GM21717 (cell line): ENCODE data around the gene HHIPL1.

Source experiments
- ATAC-seq: cut with Tn5 transposase; IDR thresholded peaks from one replicate; pipeline ENCODE4 v1.9.1; 2021; ENCODE audit warnings: mild to moderate bottlenecking, moderate library complexity; ENCODE audit not compliant: unreplicated experiment

Gene HHIPL1

GRCh38 chr14:99673305-99674063, 28.6 kb downstream of the HHIPL1 start:
- no peak for ATAC-seq

DNA sequence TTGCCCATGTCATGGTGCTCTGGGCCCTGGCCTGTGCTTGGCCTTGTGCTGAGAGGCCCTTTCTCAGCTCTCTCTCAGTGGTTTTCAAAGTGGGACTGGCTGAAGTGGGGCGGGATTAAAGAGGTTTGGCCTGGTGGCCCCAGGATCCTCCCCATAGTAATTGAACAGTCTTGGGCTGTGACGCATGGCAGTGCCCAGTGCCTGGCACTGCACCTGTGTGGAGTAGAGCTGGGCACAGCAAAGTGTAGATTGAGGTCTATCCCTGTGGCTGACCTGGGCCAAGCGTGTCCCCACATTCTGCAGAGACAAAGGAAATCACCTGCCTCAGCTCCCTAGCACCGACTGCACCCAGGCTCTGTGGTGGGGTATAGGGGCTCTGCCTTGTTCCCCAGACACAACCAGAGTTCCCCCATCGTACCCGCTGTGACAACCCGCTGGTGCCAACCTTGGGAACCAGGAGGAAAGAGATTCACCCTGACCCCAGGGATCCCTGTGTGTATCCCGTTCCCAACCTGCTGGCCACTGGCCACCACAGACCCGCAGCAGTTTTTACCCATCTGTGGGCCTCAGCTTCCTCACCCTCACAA, 29.2 kb downstream of the HHIPL1 start:
- ATAC-seq = no peak

DNA sequence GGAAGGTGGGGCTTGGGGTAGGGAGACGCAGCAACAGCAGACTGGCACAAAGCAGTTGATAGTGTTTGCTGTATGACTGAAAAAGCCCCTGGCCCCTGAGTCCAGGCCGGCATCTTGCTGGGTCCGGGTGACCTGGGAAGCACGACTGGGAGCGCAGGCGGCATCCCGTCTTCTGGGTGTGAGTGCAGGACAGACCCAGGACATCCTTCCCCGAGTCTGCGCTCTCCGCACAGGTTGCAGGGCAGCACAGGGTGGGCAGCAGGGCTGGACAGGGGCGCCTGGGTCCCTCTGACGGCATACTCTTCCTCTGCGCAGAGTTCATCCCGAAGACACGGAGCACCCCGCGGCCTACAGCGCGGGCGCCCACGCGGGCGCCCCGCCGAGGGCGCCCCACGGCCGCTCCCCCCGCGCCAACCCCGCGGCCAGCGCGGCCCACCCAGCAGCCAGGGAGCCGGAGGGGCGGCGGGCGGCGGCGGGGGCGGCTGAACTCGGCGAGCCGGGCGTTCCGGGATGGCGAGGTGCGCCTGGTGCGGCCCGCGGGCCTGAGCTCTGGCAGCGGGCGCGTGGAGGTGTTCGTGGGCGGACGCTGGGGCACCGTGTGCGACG, 29.9 kb downstream of the HHIPL1 start:
- no peak for ATAC-seq

GRCh38 chr14:99675382-99675835, 30.5 kb downstream of the HHIPL1 start:
- ATAC-seq = no peak

GRCh38 chr14:99675951-99676350, 31.0 kb downstream of the HHIPL1 start:
- ATAC-seq = no peak

DNA sequence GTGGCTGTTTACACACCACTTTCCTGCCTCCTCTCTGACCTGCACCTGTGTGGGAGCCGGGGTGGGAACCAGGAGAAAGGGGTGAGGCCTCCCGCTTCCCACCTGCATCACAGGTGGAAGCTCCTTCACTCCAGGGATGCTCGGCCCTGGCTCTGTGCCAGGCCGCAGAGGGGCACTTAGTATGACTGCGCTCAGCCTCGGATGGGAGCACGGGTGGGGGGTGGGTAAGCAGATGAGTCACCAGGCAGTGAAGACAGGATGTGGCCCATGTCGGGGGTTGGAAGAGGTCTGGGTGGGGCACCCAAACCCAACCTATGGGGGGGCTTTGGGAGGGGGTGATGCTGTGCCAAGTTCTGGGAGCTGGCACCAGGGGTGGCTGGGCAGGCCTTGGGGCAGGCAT, 31.7 kb downstream of the HHIPL1 start:
- ATAC-seq = no peak

DNA sequence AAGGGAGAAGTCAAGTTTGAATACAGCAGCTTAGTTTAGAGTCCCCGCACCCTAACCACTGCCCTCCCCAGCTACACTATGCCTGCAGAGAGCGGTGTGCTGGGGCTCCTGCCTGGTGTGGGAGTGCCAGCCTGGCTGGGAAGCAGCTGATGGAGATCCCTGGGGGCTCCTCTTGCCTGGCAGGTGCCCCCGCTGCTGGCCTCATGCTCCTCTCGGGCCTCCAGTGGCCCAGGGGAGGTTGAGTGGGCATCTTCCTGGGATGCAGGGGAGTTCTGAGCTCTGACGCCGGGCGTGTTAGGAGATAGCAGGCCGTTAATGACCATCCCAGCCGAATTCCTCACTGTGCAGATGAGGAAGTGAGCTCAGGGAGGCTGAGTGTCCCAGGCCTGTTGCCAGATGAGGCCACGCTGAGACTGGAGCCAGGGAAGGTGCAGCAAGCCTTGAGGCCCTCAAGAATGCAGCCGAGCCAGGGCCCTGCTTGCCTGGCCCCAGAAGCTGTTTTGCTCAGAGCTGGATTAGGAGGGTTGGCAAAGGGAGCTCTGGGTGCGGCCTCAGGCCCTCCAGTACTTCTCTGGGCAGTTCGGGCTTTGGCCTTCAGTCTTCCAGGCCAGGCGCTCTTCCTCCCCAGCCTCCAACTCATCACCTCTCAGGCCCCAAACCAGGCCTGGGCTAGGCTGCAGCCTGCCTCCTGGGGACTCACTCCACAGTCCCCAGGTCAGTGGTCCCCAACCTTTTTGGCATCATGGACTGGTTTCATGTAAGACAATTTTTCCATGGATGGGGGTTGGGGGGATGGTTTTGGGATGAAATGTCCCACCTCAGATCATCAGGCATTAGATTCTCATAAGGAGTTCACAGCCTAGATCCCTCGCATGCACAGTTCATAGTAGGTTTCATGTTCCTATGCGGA, 32.6 kb downstream of the HHIPL1 start:
- ATAC-seq = no peak

GRCh38 chr14:99678198-99678597, 33.3 kb downstream of the HHIPL1 start:
- no peak for ATAC-seq

GRCh38 chr14:99679111-99679510, 34.2 kb downstream of the HHIPL1 start:
- ATAC-seq = no peak

DNA sequence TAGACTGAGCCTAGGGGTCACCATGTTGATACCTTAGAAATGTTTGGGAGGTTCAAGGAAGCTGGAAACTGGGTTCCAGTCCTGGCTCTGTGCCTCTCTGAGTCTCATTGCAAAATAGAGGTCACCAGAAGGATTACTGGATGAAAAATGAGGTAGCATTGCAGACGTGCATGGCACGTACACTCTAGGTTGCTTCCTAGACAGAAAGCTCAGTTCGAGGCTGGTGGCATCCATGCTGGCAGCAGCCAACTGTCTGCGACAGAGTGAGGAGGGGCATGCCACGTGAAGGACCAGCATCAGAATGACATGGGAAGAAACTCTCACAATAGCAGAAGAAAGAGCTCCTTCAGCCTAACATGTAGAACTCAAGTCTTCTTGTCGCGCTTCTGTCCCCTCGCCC, 34.6 kb downstream of the HHIPL1 start:
- ATAC-seq = no peak

- no peak for ATAC-seq
These were observed 35.1 kb downstream of the HHIPL1 start for GRCh38 chr14:99679996-99680395.

DNA sequence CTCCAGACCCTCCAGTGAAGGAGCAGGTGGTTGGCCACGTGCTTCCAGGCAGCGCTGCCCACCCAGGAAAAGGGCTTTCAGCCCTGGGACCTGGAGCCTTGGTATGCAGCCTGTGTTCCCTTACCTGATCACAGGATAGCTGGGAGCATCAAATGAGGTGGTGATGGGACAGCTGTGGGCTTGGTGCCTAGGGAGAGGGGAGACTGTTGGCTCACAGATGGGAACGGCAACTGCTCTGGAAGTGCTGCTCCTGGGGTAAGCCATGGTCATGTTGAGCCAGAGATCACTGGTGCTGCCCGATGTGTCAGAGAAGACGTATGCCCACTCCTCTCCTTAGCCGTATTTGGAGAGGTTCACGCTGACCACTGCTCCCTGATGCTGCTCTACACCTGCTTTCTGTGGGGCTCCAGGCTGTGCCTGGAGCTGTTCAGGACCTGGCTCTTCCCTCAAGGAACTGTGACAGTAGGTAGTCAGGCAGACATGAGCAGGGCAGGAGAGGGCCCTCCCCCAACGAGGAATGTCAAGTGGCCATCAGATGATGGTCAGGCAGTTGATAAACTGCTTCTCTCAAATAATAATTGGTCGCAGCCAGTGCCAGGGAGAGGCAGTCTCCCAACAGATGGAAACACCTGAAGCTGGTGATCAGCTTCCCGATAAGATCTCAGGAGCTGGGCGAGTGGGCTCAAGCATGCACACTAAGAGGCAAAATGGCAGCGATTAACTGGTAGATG, 36.3 kb downstream of the HHIPL1 start:
- no peak for ATAC-seq

- ATAC-seq = no peak
These were observed 36.9 kb downstream of the HHIPL1 start for GRCh38 chr14:99681832-99682148.

- peak; percentile 44 for ATAC-seq
These were observed 38.1 kb downstream of the HHIPL1 start for GRCh38 chr14:99682809-99683618.

GRCh38 chr14:99683619-99684409, 38.9 kb downstream of the HHIPL1 start, which contains the start of gene CYP46A1:
Gene CYP46A1, plus strand, starts transcription at chr14:99684298. Its CDS starts 120 bp downstream, at chr14:99684418.
- ATAC-seq = peak; percentile 93

DNA sequence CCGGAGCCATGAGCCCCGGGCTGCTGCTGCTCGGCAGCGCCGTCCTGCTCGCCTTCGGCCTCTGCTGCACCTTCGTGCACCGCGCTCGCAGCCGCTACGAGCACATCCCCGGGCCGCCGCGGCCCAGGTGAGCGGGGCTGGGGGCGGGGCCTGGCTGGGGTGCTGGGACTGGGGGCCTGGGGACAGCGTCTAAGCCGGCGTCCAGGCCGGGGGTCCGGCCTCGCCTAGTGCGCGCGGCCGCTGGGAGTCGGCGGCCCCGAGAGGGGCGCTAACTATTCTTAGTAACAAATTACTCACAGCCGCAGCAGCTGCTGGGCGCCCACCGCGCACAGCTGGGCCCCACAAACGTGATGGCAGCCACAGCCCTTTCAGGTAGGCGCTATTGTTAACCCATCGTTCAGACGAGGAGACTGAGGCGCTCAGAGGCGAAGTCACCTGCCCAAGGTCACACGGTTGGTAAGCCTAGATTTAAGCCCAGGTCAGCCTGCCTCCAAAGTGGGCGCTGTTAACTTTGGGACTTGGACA, 39.5 kb downstream of the HHIPL1 start:
- ATAC-seq = peak; percentile 2

DNA sequence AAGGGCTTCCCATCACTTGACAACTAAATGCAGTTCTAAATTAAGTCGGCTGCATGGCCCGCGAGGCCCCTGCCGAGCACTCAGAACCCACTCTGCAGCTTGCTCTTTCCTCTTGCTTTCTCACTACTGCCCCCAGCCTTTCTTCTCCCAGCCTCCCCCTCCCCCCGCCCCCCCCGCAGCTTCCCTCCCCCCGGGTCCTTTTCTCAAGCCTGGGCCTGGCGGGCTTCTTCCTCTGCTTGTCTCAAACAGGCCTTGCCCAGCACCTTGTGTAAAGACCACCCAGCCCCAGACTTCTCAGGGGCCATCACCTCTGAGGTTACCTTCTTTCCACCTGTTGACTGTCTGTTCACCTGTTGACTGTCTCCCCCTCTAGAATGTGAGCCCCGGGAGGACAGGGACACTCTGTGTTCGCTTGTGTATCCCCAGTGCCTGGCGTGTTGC, 40.2 kb downstream of the HHIPL1 start:
- no peak for ATAC-seq

- ATAC-seq = no peak
These were observed 40.7 kb downstream of the HHIPL1 start for GRCh38 chr14:99685596-99685995.
